Lower leg skin (tissue), 4 donors: ENCODE results near the gene VSIG1. TPM values are rescaled to one million over a fixed set of nuclear protein-coding genes. Genes with fewer than 3 reads are reported as not detected.

Experiments
- DNase-seq, 2 donors: peaks; one replicate each; pipeline ENCODE4 v3.0.0-alpha.2; 2019; ENCODE audit warnings: low spot score in 2 of 2
- H3K4me3 ChIP-seq: fragments of 200-600 bp; sonication (generic); 2 replicates; pipeline ENCODE4 v1.5.1; 2017; ENCODE audit warnings: mild to moderate bottlenecking, low read depth; ENCODE audit not compliant: poor library complexity, severe bottlenecking
- POLR2A ChIP-seq, 2 donors: fragments of 450-650 bp; IDR thresholded peaks; one replicate each; pipeline ENCODE4 v1.6.1; 2016 to 2017; ENCODE audit warnings: antibody characterized with exemption in 2 of 2, mild to moderate bottlenecking in 1 of 2, moderate library complexity in 1 of 2
- WGBS, 2 donors: methylation state at CpG; one replicate each; pipeline ENCODE4 v1.1.5; 2018; 5-methylcytosine and 5-hydroxymethylcytosine counted together
- intact Hi-C: fragments of 100-400 bp; cut with DNase I; formaldehyde crosslinking; loops from one replicate; pipeline ENCODE4 v1.15.0; 2023; ENCODE audit warnings: low total_unique reads
- total RNA-seq, 4 donors: library from RNA; depleted of rRNA; stranded (reverse); fragments of >200 nt; gene quantifications; one replicate each; pipeline ENCODE4 v1.1.0, GENCODE V29; 2016
- TF ChIP-seq, protein P1 (sequence below), 3 donors: fragments of 450-650 bp; IDR thresholded peaks; one replicate each; pipeline ENCODE4 v1.5.1; 2016; ENCODE audit warnings: antibody characterized with exemption in 3 of 3, mild to moderate bottlenecking in 3 of 3, moderate library complexity in 2 of 3

Gene VSIG1
- total RNA-seq, 4 donors from 2014 or later: 1.2 to 1.6 TPM; not detected in 2

DNA sequence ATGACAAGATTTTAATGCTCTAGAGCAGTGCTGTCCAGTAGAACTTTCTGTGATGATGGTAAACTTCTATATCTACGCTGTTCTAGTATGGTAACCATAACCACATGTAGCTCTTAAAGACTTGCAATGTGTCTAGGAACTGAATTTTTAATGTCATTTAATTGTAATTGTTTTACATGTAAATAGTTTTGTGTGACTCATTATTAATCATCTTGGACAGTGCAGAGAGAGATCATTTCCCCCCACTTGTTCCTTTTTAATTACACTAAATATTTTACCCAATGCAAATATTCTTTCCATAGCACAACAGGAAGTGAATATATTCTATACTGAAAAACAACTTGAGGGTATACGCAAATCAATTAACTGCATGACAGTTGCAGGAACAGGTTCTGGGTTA lies 52.5 kb downstream of the VSIG1 start:
- H3K4me3 ChIP-seq: no peak overlapping the region
- 90 to 93% methylated on average over 2 of the region's 2 CpGs for WGBS, 2 donors
- intact Hi-C loops: no loop called here
- no peak for TF ChIP-seq POLR2A (IDR thresholded peaks at IDR 0.05)
- TF ChIP-seq, protein P1, sequence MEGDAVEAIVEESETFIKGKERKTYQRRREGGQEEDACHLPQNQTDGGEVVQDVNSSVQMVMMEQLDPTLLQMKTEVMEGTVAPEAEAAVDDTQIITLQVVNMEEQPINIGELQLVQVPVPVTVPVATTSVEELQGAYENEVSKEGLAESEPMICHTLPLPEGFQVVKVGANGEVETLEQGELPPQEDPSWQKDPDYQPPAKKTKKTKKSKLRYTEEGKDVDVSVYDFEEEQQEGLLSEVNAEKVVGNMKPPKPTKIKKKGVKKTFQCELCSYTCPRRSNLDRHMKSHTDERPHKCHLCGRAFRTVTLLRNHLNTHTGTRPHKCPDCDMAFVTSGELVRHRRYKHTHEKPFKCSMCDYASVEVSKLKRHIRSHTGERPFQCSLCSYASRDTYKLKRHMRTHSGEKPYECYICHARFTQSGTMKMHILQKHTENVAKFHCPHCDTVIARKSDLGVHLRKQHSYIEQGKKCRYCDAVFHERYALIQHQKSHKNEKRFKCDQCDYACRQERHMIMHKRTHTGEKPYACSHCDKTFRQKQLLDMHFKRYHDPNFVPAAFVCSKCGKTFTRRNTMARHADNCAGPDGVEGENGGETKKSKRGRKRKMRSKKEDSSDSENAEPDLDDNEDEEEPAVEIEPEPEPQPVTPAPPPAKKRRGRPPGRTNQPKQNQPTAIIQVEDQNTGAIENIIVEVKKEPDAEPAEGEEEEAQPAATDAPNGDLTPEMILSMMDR (IDR thresholded peaks at IDR 0.05): no peak
- no peak for DNase-seq

DNA sequence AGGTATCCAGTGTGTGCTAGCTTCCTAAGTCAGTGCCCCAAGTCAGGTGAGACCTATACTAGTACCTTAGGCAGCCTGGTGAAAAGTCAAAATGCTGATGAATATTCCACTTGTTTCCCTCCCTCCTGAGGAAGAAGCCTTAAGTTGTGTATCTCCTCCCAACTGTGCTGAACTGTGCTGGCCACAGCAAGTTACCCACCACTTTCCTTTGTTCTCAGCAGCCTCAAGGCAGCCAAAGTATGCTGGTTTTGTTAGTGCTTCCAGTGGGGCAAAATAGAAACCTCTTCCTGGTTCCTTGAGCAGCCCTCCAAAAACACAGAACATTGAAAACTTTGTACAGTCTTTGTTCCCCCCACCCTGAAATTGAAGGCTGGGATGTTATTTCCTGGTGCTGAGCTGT lies 60.6 kb downstream of the VSIG1 start:
- no peak for DNase-seq
- intact Hi-C loops: no loop called here
- TF ChIP-seq, protein P1 (IDR thresholded peaks at IDR 0.05): no peak
- TF ChIP-seq POLR2A (IDR thresholded peaks at IDR 0.05): no peak
- H3K4me3 ChIP-seq: no peak overlapping the region

DNA sequence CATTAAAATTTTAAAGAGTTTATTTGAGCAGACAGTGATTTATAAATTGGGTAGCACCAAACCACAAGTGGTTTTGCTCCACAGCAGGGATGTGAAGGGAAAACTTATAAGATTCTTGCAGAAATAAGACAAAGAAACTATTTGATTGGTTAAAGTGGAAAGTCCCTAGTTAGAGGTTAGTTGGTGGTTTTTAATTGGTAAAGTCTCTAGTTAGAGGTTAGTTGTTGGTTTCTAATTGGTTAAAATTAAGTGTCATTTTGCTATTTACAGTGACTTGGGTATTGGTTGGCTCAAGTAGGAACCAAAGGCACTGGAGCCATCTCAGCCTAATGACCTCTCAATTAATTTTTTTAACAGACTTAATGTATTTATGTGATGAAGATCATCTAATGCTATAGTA lies 69.7 kb downstream of the VSIG1 start:
- DNase-seq: no peak
- no peak overlapping the region for H3K4me3 ChIP-seq
- TF ChIP-seq, protein P1 (IDR thresholded peaks at IDR 0.05): no peak
- no peak for TF ChIP-seq POLR2A (IDR thresholded peaks at IDR 0.05)
- intact Hi-C loops: no loop called here

DNA sequence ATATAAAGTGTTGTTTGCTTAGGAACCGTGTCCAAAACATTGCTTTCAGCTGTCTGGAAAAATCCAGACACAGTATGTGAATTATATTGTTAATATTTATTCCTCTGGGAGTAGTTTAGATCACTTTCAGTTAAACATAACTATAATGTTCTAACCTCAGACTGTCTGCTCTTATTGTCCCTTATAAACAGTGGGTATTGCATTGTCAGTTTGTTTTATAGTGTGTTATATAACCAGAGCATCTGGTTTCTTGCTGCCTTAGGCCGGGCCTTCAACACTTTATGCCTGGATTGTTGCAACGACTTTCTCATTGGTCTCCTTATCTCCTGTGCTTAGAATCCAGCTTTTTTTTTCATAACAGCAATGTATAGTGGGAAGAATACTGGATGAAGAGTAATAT lies 73.1 kb downstream of the VSIG1 start:
- TF ChIP-seq, protein P1 (IDR thresholded peaks at IDR 0.05): no peak
- no peak for TF ChIP-seq POLR2A (IDR thresholded peaks at IDR 0.05)

DNA sequence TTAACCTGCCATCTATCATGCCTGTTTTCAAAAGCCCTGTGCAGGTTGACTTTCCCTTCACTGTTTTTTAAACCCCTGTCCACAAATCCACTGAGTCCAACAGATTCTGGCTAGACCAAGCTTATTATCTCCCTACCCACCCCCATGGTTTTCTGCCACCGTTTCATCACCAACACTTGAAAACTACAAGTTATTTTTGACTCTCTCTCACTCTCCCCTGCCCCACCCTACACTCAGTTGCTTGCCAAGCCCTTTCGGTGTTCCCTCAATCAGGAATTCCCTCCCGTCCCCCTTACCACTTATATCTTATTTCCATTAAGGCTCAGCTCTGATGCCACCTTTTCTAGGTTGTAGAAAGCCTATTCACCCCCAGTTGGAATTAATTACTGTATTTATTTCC lies 76.4 kb downstream of the VSIG1 start:
- intact Hi-C loops: no loop called here
- TF ChIP-seq POLR2A (IDR thresholded peaks at IDR 0.05): no peak
- TF ChIP-seq, protein P1 (IDR thresholded peaks at IDR 0.05): no peak
- DNase-seq: no peak
- 26 to 35% methylated on average over 3 of the region's 3 CpGs for WGBS, 2 donors
- no peak overlapping the region for H3K4me3 ChIP-seq

More for the DNA sequence above, 73.1 kb downstream of the VSIG1 start:
- intact Hi-C loops: no loop called here
- no peak for DNase-seq
- WGBS, 2 donors: 59 to 83% methylated on average over 3 of the region's 3 CpGs
- H3K4me3 ChIP-seq: no peak overlapping the region

DNA sequence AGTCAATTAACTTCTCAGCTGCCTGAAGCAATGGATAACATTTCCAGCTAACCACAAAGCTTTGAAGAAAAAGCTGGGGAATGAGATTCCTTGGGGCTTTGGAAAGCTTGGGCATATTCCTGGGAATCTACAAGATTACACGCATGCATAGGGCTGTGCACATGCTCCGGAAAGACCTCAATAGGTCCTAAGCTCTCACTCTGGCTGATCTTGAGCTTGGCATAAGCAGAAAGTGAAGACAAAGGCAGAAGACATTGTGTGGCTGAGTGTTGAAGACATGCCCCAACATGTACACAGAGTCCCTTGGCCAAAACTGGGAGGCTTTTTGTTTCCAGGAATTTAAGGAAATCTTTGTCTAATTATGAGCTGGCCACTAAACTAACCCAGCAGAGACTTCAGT lies 77.9 kb downstream of the VSIG1 start:
- no peak for DNase-seq
- intact Hi-C loops: no loop called here
- 27 to 39% methylated on average over 2 of the region's 2 CpGs for WGBS, 2 donors
- TF ChIP-seq, protein P1 (IDR thresholded peaks at IDR 0.05): no peak
- TF ChIP-seq POLR2A (IDR thresholded peaks at IDR 0.05): no peak
- no peak overlapping the region for H3K4me3 ChIP-seq
